ENCODE data around the gene TSPAN3.

DNA sequence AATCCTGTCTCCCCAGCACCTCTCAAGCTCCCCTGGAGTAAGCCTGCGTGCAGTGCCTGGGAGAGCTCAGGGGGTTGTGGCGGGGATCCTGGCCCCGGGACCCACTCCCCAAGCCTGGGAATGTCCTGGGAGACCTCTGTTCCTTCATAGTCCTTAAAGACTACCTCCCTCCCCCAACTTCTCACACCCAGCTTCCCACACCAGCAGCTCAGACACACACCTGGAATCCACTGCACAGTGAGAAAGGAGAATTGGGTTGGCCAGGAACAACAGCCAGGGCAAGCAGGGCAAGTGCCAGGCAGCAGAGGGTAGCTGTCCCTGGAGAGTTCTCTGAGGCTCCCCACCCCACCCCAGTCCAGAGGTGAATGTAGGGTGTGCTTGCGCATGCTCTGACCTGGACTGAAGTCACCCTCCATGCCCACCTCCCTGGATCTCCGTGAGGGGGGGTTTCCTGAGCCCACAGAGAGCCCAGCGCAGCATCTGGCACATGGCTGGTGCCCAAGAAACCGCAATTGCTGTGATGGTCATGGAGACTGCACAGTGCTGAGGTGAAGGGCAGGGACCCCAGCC lies 53.7 kb downstream of the TSPAN3 start:
- TF ChIP-seq, protein P1, sequence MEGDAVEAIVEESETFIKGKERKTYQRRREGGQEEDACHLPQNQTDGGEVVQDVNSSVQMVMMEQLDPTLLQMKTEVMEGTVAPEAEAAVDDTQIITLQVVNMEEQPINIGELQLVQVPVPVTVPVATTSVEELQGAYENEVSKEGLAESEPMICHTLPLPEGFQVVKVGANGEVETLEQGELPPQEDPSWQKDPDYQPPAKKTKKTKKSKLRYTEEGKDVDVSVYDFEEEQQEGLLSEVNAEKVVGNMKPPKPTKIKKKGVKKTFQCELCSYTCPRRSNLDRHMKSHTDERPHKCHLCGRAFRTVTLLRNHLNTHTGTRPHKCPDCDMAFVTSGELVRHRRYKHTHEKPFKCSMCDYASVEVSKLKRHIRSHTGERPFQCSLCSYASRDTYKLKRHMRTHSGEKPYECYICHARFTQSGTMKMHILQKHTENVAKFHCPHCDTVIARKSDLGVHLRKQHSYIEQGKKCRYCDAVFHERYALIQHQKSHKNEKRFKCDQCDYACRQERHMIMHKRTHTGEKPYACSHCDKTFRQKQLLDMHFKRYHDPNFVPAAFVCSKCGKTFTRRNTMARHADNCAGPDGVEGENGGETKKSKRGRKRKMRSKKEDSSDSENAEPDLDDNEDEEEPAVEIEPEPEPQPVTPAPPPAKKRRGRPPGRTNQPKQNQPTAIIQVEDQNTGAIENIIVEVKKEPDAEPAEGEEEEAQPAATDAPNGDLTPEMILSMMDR (IDR thresholded peaks at IDR 0.05): no peak
- TF ChIP-seq STAT6 (CRISPR knock-in tag; conservative IDR thresholded peaks at IDR 0.05; ENCODE audit: low read depth) (no peak), SP1 (CRISPR knock-in tag; conservative IDR thresholded peaks at IDR 0.05) (no peak), KAT7 (CRISPR knock-in tag; IDR thresholded peaks at IDR 0.05; ENCODE audit: borderline replicate concordance) (no peak)
- TF ChIP-seq, protein P2, sequence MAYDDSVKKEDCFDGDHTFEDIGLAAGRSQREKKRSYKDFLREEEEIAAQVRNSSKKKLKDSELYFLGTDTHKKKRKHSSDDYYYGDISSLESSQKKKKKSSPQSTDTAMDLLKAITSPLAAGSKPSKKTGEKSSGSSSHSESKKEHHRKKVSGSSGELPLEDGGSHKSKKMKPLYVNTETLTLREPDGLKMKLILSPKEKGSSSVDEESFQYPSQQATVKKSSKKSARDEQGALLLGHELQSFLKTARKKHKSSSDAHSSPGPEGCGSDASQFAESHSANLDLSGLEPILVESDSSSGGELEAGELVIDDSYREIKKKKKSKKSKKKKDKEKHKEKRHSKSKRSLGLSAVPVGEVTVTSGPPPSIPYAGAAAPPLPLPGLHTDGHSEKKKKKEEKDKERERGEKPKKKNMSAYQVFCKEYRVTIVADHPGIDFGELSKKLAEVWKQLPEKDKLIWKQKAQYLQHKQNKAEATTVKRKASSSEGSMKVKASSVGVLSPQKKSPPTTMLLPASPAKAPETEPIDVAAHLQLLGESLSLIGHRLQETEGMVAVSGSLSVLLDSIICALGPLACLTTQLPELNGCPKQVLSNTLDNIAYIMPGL (CRISPR knock-in tag; IDR thresholded peaks at IDR 0.05): no peak

All from WTC11 (cell line).